HepG2 (cell line): ENCODE results near the gene ENTPD7. TPM values are rescaled to one million over a fixed set of nuclear protein-coding genes. Genes with fewer than 3 reads are reported as not detected.

ENCODE experiments used
- AGO1 ChIP-seq: fragments of 200-400 bp; formaldehyde crosslinking; IDR thresholded peaks from 2 replicates; pipeline ENCODE4 v1.6.1; 2017; ENCODE audit warnings: mild to moderate bottlenecking, low read depth, low read length, moderate library complexity; ENCODE audit not compliant: poor library complexity, severe bottlenecking
- ARHGAP35 ChIP-seq: sonication (generic); formaldehyde crosslinking; IDR thresholded peaks from 2 replicates; pipeline ENCODE4 v1.9.0; 2022; ENCODE audit warnings: mild to moderate bottlenecking, inconsistent platforms, moderate library complexity, missing genetic modification reagents, borderline replicate concordance
- CCDC6 ChIP-seq: sonication (generic); formaldehyde crosslinking; IDR thresholded peaks from 2 replicates; pipeline ENCODE4 v1.8.1; 2022; ENCODE audit warnings: mild to moderate bottlenecking, missing genetic modification reagents, moderate library complexity
- GATAD1 ChIP-seq: IDR thresholded peaks from 2 replicates; pipeline ENCODE4 v1.6.1; 2016; ENCODE audit warnings: missing genetic modification reagents, missing compliant biosample characterization
- HMGXB3 ChIP-seq: sonication (generic); formaldehyde crosslinking; IDR thresholded peaks from 2 replicates; pipeline ENCODE4 v1.4.0; 2020; ENCODE audit warnings: missing genetic modification reagents, borderline replicate concordance
- IRF9 ChIP-seq: sonication (generic); formaldehyde crosslinking; IDR thresholded peaks from 2 replicates; pipeline ENCODE4 v1.8.0; 2022; ENCODE audit warnings: missing genetic modification reagents, mild to moderate bottlenecking, borderline replicate concordance
- KLF13 ChIP-seq: sonication (generic); formaldehyde crosslinking; IDR thresholded peaks from 2 replicates; pipeline ENCODE4 v1.4.0; 2020; ENCODE audit warnings: mild to moderate bottlenecking, missing genetic modification reagents
- NFKB2 ChIP-seq: sonication (generic); formaldehyde crosslinking; IDR thresholded peaks from 2 replicates; pipeline ENCODE4 v1.4.0; 2020; ENCODE audit warnings: missing genetic modification reagents, borderline replicate concordance
- NR3C1 ChIP-seq: sonication (generic); formaldehyde crosslinking; IDR thresholded peaks from 2 replicates; pipeline ENCODE4 v1.4.0; 2020; ENCODE audit warnings: missing genetic modification reagents
- U2AF1 ChIP-seq: fragments of 200-400 bp; formaldehyde crosslinking; optimal IDR thresholded peaks from 2 replicates; pipeline ENCODE3; 2017; ENCODE audit warnings: mild to moderate bottlenecking, low read depth, low read length
- ZNF253 ChIP-seq: sonication (generic); formaldehyde crosslinking; IDR thresholded peaks from 2 replicates; pipeline ENCODE4 v1.8.0; 2022; ENCODE audit warnings: mild to moderate bottlenecking, missing genetic modification reagents, borderline replicate concordance
- ZNF331 ChIP-seq: sonication (generic); formaldehyde crosslinking; IDR thresholded peaks from 2 replicates; pipeline ENCODE4 v1.4.0; 2020; ENCODE audit warnings: missing genetic modification reagents
- ZNF569 ChIP-seq: sonication (generic); formaldehyde crosslinking; IDR thresholded peaks from 2 replicates; pipeline ENCODE4 v1.5.0; 2020; ENCODE audit warnings: mild to moderate bottlenecking, missing genetic modification reagents, moderate library complexity, borderline replicate concordance
- ZNF609 ChIP-seq: sonication (generic); formaldehyde crosslinking; IDR thresholded peaks from 2 replicates; pipeline ENCODE4 v1.4.0; 2020; ENCODE audit warnings: mild to moderate bottlenecking, missing genetic modification reagents, borderline replicate concordance
- ZNF891 ChIP-seq: sonication (generic); formaldehyde crosslinking; IDR thresholded peaks from 2 replicates; pipeline ENCODE4 v1.5.0; 2020; ENCODE audit warnings: mild to moderate bottlenecking, missing genetic modification reagents
- polyA plus RNA-seq, 8 experiments: library from polyadenylated mRNA; depleted of rRNA in 3 of 8; stranded (reverse) in 7 of 8; unstranded in 1 of 8; fragments of >200 nt; fragmentation: Illumina TruSeq in 4 of 8; extraction: Trizol in 4 of 8; gene quantifications; 2 replicates each; pipeline versions ENCODE4 v1.2.1 to v1.2.3, GENCODE V29; 2011 to 2016; ENCODE audit warnings: low read depth in 4 of 8, missing spikeins in 1 of 8, mixed read lengths in 1 of 8; ENCODE audit not compliant: insufficient read depth in 1 of 8
- total RNA-seq, 5 experiments: library from RNA; depleted of rRNA; stranded (reverse); fragments of >200 nt; fragmentation: Illumina TruSeq; extraction: Trizol; gene quantifications; 2 replicates each; pipeline ENCODE4 v1.2.3, GENCODE V29; 2016; ENCODE audit warnings: low read depth in 1 of 5
- TF ChIP-seq, protein P1 (sequence below): sonication (generic); formaldehyde crosslinking; conservative IDR thresholded peaks from 2 replicates; pipeline ENCODE4 v1.5.0; 2020; ENCODE audit warnings: missing genetic modification reagents

ENTPD7 gene
- total and polyA plus RNA-seq, 2 of the 13 experiments (the other 11 are each of a cell fraction or from before 2014, with no cell fraction given), result 7.6 to 36.5 TPM

- TF ChIP-seq ZNF609, result no peak
- peak; percentile 68; the same call in 1 of the 2 replicates for TF ChIP-seq CCDC6 (CRISPR knock-in tag)
- TF ChIP-seq NR3C1 (CRISPR knock-in tag), result no peak
- TF ChIP-seq KLF13, result no peak
- TF ChIP-seq ZNF891 (CRISPR knock-in tag), result 0 out of 2 replicates have a peak, but pooled peaks have one; percentile 61
- TF ChIP-seq, protein P1, sequence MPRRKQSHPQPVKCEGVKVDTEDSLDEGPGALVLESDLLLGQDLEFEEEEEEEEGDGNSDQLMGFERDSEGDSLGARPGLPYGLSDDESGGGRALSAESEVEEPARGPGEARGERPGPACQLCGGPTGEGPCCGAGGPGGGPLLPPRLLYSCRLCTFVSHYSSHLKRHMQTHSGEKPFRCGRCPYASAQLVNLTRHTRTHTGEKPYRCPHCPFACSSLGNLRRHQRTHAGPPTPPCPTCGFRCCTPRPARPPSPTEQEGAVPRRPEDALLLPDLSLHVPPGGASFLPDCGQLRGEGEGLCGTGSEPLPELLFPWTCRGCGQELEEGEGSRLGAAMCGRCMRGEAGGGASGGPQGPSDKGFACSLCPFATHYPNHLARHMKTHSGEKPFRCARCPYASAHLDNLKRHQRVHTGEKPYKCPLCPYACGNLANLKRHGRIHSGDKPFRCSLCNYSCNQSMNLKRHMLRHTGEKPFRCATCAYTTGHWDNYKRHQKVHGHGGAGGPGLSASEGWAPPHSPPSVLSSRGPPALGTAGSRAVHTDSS (CRISPR knock-in tag), result no peak
- peak; percentile 72 for TF ChIP-seq GATAD1 (CRISPR knock-in tag)
- TF ChIP-seq AGO1, result peak; percentile 74
- TF ChIP-seq HMGXB3 (CRISPR knock-in tag), result peak; percentile 38; the same call in 1 of the 2 replicates
- TF ChIP-seq ZNF569, result no peak
- peak; percentile 57; the same call in 1 of the 2 replicates for TF ChIP-seq ARHGAP35
- TF ChIP-seq U2AF1, result peak; percentile 21
- TF ChIP-seq ZNF253, result no peak
- 0 out of 2 replicates have a peak, but pooled peaks have one; percentile 13 for TF ChIP-seq ZNF331 (CRISPR knock-in tag)
- peak; percentile 34; the same call in 1 of the 2 replicates for TF ChIP-seq NFKB2 (CRISPR knock-in tag)
- TF ChIP-seq IRF9 (CRISPR knock-in tag), result peak; percentile 75
Measured at GRCh38 chr10:99659031-99659867, at the start of gene ENTPD7 (continued).
